GM10266 (cell line): ENCODE measurements around the gene NOC2L.
"Not testable (repeated sequence)": the region's sequence is repeated elsewhere in the genome, so short reads cannot be mapped to it uniquely, and the experiment has no call there.

Experiments
- DNase-seq: peaks from one replicate; pipeline ENCODE4 v3.0.0; 2012; ENCODE audit errors: extremely low spot score
- CTCF ChIP-seq: IDR thresholded peaks from 2 replicates; pipeline ENCODE4 v1.5.1; 2012; ENCODE audit warnings: mild to moderate bottlenecking, low read depth; ENCODE audit not compliant: control insufficient read depth, insufficient read depth; ENCODE audit errors: missing control alignments

Gene NOC2L

DNA sequence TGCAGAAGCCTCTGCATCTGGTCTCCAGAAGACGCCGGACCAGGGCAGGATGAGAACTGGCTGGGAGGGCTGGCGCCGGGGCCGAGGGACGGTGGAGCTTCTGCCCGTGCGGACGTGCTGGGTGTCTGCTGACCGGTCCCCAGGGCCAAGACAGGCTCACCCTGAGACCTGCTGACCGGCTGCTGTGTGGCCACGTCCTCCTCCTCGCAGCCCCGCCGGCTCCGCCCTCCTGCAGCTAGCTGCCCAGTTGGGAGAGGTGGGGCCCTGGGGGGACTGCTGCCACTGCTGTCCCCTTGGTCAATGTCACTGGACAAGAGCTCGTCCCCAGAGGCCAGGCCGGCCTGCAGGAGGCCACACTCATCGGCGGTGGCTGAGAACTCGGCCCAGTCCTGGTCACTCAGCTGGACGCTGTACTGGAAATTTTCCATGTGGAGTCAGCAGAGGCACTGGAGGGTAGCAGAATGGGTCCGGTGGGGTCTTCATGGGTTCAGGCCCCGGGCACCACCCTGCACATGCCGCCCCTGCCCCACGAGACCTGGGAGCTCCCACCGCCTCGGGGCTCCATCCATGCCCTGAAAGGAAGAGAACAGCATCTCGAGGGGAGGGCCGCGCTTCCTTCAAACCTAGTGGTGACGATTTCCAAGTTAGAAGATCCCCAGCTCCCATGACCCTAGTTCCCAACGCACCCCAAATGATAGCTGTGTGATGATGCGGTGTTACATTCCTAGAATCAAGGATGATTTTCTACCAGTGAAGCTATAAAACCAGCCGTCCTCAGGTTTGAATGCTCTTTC lies 21.7 kb upstream of the NOC2L start:
- DNase-seq: no peak
- no peak for TF ChIP-seq CTCF

DNA sequence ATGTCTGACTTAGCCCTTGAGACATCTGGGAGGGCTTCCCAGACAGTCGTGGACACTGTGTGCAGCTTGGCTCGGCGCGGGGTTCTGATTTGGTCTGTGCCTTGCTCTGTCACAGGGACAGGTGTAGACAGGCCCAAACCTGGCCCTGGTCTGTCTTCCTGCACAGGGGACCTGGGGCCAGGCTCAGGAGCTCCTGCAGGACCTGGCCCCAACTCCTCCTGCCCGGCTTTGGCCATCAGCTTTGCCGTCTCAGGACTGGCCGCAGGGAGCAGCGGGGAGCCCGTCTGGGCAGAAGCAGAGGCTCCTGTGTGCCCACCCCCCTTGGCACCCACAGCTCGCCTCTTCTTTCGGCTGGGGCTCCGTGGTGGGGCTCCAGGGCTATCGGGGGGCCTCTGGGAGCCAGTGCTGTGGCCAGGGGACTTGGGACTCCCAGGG lies 21.1 kb upstream of the NOC2L start:
- TF ChIP-seq CTCF: no peak

DNA sequence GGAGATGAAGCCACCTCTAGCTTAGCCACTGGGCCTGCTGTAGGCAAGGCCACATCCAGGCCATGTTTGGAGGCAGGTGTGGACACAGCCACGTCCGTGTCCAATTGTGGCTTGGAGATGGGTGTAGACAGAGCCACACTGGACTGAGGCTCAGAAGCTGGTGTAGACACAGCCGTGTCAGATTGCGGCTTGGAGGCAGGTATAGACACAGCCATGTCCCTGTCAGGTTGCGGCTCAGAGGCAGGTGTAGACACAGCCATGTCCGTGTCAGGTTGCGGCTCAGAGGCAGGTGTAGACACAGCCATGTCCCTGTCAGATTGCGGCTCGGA lies 20.7 kb upstream of the NOC2L start:
- no peak for TF ChIP-seq CTCF
- DNase-seq: no peak

More for the DNA sequence above, 21.1 kb upstream of the NOC2L start:
- DNase-seq: no peak

- TF ChIP-seq CTCF: no peak
- no peak for DNase-seq
Observed at GRCh38 chr1:978835-979743, 20.0 kb upstream of the NOC2L start.

DNA sequence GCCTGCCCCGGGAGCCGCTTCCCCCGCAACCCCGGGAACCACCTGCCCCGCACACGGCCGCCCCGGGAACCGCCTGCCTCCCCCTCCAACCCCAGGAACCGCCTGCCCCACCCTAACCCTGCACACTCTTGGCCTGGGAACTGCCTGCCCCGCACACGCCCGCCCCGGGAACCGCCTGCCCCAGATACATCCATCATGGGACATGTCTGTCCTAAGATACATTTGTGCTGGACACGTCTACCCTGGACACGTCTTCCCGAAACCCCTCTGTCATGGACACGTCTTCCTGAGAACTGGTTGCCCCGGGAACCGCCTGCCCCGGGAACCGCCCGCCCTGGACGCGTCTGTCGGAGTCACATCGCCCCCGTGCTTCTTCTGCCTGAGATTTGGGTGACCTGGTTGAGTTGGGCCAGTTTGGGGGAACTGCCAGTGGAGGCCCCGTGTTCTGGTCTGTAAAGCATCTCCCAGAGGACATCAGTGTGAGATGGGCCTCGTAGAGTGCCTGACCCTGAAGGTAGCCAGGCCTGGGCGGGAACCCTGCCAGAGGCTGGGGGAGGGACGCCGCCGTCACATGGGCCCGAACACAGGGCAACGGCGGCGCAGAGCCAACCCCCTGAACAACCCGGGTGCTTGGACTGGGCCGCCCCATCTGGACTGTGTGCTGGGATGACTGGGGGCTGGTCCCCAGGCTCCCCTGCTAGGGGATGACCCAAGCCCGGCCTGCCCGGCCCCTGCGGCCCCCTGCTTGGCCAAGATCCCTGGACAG lies 19.2 kb upstream of the NOC2L start:
- no peak for TF ChIP-seq CTCF
- no peak for DNase-seq

DNA sequence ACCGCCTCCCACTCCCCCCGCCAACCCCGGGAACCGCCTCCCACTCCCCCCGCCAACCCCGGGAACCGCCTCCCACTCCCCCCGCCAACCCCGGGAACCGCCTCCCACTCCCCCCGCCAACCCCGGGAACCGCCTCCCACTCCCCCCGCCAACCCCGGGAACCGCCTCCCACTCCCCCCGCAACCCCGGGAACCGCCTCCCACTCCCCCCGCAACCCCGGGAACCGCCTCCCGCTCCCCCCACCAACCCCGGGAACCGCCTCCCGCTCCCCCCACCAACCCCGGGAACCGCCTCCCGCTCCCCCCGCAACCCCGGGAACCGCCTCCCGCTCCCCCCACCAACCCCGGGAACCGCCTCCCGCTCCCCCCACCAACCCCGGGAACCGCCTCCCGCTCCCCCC lies 17.7 kb upstream of the NOC2L start:
- DNase-seq: not testable (repeated sequence)

DNA sequence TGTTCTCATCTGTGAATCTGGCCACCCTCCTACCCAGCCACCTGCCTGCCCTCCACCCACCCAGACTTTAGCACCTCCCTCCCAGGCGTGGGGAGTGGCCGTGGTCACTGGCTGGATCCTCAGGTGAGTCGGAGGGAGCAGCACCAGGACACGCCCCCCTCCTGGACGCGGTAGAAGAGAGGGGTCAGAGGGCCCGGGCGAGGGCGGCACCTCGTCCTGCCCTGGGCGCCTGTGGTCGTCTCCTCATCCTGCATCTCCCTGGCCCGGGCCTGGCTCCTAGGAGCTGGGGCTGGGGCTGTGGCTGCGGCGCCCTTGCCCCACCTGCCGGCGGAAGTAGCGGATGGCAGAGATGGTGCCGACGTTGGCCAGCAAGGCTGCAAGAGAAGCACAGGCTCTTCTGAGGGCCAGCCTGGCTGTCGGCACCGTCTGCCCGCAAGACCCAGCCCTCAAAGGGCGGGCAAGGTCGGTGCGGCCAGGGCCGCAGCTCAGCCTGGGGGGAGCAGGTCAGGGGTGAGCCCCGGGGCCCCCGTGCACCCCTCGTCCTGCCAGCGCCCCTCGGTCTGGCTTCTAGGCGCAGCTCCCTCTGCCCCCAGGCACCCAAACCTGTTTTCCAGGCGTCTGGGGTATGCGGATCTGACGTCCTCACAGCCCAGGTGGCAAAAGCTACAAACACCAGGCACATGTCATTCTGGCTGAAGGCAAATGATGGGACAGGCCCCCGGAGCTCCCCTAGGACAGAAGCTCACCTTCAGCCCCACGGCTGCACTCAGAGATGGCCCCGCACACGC lies 17.0 kb upstream of the NOC2L start:
- TF ChIP-seq CTCF: peak; percentile 45
- DNase-seq: peak; percentile 82
